ENCODE measurements around the gene WDR55.

GRCh38 chr5:140632366-140633020 lies 32.2 kb upstream of the WDR55 start:
- TF ChIP-seq CTCF (conservative IDR thresholded peaks at IDR 0.05; ENCODE audit: low read length) (no peak), EZH2phosphoT487 (IDR thresholded peaks at IDR 0.05; ENCODE audit: borderline replicate concordance, low read depth, low read length) (no peak)
